Stimulated activated CD4-positive, alpha-beta T cell treated with anti-CD3 and anti-CD28 coated beads, TNF-alpha, amount 100 ng/mL, for 4 hours (primary cell): ENCODE data around the gene ACACA.

Experiments used
- DNase-seq, 3 experiments: peaks; one replicate each; pipeline ENCODE4 v3.0.0-alpha.2; 2020; ENCODE audit warnings: low read depth in 3 of 3

Gene ACACA

DNA sequence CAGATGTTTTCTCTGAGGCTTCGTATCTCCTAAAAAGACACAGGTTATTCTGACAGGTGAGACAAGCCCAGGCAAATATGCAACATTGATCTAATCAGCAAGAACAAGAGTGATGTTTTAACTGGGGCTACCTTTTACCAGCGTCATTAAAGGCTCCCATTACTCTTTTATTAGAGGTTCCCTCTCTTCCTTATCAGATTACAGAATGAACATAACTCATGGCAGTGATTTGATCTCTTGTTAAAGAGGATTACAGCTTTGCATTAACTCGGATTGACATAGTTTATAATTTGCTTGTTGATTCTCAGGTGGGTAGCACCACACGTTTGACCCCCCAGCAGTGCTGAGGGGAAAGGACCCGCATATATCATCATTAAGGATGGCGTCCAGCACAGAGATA is 367.4 kb downstream of the ACACA start:
- no peak for DNase-seq

DNA sequence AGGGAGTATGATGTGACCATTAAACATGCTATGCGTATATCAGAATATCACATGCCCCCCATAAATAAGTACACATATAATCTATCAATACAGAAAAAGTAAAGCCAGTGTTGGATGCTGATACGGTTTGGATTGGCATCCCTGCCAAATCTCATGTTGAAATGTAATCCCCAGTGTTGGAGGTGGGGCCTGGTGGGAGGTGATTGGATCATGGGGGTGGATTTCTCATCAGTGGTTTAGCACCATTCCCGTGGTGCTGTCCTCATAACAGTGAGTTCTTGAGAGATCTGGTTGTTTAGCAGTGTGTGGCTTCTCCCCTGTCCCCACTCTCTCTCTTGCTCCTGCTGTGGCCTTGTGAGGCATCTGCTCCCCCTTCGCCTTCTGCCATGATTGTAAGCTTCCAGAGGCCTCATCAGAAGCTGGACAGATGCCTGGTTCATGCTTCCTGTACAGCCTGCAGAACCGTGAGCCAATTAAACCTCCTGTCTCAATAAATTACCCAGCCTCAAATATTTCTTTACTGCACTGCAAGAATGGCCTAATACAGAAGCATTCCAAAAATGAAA is 369.0 kb downstream of the ACACA start:
- no peak for DNase-seq
